ENCODE data around the gene GCC1. TPM values are rescaled to one million over a fixed set of nuclear protein-coding genes. Genes with fewer than 3 reads are reported as not detected.
"Not testable (repeated sequence)": the region's sequence is repeated elsewhere in the genome, so short reads cannot be mapped to it uniquely, and the experiment has no call there.

Gene GCC1
- total RNA-seq, 1 donor, result 26.8 TPM

DNA sequence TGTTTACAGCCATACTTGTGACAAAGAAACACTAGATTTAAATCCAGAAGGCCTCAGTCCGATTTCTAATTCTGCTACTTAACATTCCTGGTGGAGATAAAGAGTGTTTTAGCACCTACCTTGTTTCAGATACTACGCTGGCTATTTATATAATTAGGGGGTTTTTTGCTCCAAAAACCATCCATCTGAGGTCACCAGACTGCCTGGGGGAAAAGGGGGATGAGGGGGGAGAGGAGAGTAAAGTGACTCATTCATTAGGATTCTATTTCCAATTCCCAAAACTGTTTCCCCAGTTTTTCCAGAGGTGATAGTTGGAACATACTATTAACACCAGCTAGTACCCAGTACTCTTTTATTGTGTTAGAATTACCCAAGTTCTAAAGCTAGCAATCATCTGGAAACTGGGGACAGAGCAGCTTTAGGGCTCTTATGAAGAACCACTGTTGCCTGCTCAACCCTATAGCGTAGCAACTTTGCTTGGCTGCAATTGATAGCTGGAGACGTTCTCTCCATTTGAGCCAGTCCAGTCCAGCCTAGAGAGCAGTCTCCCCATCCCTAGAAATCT, 6.6 kb downstream of the GCC1 start:
- H3K27me3 ChIP-seq (ENCODE audit: insufficient read depth, low read length), result no peaks in the 10 kb centered on the region
- H3K9me3 ChIP-seq (ENCODE audit: low read depth, low read length), result no peaks in the 10 kb centered on the region
- no peak overlapping the region for H3K4me3 ChIP-seq (ENCODE audit: low read length)
- peaks cover 27% of the 10 kb centered on the region for H3K4me1 ChIP-seq (ENCODE audit: insufficient read depth, low read length)

- Histone ChIP-seq H3K9me3 (ENCODE audit: low read depth, low read length) (no peaks in the 10 kb centered on the region), H3K4me1 (ENCODE audit: insufficient read depth, low read length) (peaks cover 21% of the 10 kb centered on the region), H3K4me3 (ENCODE audit: low read length) (no peak overlapping the region), H3K27me3 (ENCODE audit: insufficient read depth, low read length) (no peaks in the 10 kb centered on the region)
These were observed 7.2 kb downstream of the GCC1 start for GRCh38 chr7:127578036-127578684.

DNA sequence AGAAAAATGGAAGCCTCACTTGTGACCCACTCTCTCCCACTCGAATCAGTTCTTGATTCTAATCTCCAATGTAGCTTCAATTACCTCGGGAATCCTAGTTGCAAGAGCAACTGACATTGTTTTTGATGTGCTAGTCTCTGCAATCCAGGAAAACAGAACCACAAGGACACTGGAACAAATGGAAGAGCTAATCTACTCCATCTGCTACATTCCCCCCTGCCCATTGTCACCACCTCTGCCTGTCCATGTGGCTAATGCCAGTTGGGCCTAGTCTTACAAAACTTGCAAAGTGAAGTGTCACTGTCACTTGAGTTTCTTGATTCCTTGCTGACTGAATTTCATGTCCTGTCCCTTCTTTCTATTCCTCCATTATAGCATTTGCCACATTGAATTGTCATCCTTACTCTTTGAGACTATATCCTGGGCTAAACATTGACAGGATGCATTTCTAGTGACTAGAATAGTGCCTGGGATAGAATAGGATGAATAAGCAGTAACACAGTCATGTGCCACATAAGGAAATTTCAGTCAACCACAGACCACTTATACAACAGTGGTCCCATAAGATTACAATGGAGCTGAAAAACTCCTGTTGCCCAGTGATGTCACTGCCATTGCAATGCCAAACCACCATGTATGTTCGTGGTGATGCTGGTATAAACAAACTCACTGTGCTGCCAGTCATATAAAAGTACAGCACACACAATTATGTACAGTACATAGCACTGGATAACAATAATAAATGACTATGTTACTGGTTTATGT, 13.5 kb downstream of the GCC1 start:
- Histone ChIP-seq H3K4me1 (ENCODE audit: insufficient read depth, low read length) (no peaks in the 10 kb centered on the region), H3K9me3 (ENCODE audit: low read depth, low read length) (no peaks in the 10 kb centered on the region), H3K4me3 (ENCODE audit: low read length) (no peak overlapping the region), H3K27me3 (ENCODE audit: insufficient read depth, low read length) (no peaks in the 10 kb centered on the region)

DNA sequence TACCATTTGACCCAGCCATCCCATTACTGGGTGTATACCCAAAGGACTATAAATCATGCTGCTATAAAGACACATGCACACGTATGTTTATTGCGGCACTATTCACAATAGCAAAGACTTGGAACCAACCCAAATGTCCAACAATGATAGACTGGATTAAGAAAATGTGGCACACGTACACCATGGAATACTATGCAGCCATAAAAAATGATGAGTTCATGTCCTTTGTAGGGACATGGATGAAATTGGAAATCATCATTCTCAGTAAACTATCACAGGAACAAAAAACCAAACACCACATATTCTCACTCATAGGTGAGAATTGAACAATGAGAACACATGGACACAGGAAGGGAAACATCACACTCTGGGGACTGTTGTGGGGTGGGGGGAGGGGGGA, 17.4 kb downstream of the GCC1 start:
- not testable (repeated sequence) for H3K4me3 ChIP-seq (ENCODE audit: low read length); H3K27me3 ChIP-seq (ENCODE audit: insufficient read depth, low read length)

GRCh38 chr7:127566242-127566641, 19.2 kb downstream of the GCC1 start:
- no peaks in the 10 kb centered on the region for H3K4me1 ChIP-seq (ENCODE audit: insufficient read depth, low read length)
- no peaks in the 10 kb centered on the region for H3K9me3 ChIP-seq (ENCODE audit: low read depth, low read length)
- H3K27me3 ChIP-seq (ENCODE audit: insufficient read depth, low read length), result no peaks in the 10 kb centered on the region
- no peak overlapping the region for H3K4me3 ChIP-seq (ENCODE audit: low read length)

More for the DNA sequence above, 17.4 kb downstream of the GCC1 start:
- not testable (repeated sequence) for H3K9me3 ChIP-seq (ENCODE audit: low read depth, low read length); H3K4me1 ChIP-seq (ENCODE audit: insufficient read depth, low read length)

GRCh38 chr7:127557803-127558202, 27.6 kb downstream of the GCC1 start:
- H3K4me1 ChIP-seq (ENCODE audit: insufficient read depth, low read length), result no peaks in the 10 kb centered on the region
- no peaks in the 10 kb centered on the region for H3K27me3 ChIP-seq (ENCODE audit: insufficient read depth, low read length)
- H3K9me3 ChIP-seq (ENCODE audit: low read depth, low read length), result no peaks in the 10 kb centered on the region

GRCh38 chr7:127556404-127556803, 29.0 kb downstream of the GCC1 start:
- H3K4me3 ChIP-seq (ENCODE audit: low read length), result no peak overlapping the region
- H3K4me1 ChIP-seq (ENCODE audit: insufficient read depth, low read length), result no peaks in the 10 kb centered on the region
- H3K9me3 ChIP-seq (ENCODE audit: low read depth, low read length), result no peaks in the 10 kb centered on the region
- no peaks in the 10 kb centered on the region for H3K27me3 ChIP-seq (ENCODE audit: insufficient read depth, low read length)

More at GRCh38 chr7:127557803-127558202, 27.6 kb downstream of the GCC1 start:
- H3K4me3 ChIP-seq (ENCODE audit: low read length), result no peak overlapping the region

DNA sequence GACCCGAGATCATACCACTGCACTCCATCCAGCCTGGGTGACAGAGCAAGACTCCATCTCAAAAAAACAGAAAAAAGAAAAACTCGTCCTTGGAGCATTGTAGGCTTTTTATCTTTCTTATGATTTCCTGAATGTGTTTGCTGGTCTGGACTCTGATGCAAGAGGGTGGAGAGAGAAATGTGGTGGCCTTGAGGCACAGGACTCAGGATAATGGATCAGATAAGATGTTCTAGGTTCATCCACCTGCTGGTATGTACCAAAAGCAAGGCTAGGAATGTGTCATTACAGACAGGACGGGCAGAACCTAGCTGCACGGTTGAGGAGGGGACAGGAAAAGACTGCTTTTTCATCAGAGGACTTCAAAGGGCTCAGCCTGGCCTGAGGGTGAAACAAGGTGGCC, 33.5 kb downstream of the GCC1 start:
- no peaks in the 10 kb centered on the region for H3K4me1 ChIP-seq (ENCODE audit: insufficient read depth, low read length)
- no peaks in the 10 kb centered on the region for H3K9me3 ChIP-seq (ENCODE audit: low read depth, low read length)
- H3K27me3 ChIP-seq (ENCODE audit: insufficient read depth, low read length), result peaks cover 3% of the 10 kb centered on the region
- no peak overlapping the region for H3K4me3 ChIP-seq (ENCODE audit: low read length)

GRCh38 chr7:127550247-127550646, 35.1 kb downstream of the GCC1 start:
- Histone ChIP-seq H3K4me3 (ENCODE audit: low read length) (no peak overlapping the region), H3K27me3 (ENCODE audit: insufficient read depth, low read length) (peaks cover 3% of the 10 kb centered on the region), H3K4me1 (ENCODE audit: insufficient read depth, low read length) (no peaks in the 10 kb centered on the region), H3K9me3 (ENCODE audit: low read depth, low read length) (no peaks in the 10 kb centered on the region)

DNA sequence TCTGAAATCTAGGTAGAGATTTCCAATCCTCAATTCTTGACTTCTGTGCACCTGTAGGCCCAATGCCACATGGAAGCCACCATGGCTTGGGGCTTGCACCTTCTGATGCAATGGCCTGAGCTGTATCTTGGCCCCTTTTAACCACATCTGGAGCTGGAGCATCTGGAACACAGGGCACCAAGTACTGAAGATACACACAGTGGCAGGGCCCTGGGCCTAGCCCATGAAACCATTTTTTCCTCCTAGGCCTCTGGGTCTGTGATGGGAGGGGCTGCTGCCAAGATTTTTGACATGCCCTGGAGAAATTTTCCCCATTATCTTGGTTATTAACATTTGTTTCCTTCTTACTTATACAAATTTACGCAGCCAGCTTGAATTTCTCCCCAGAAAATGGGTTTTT, 39.1 kb downstream of the GCC1 start:
- Histone ChIP-seq H3K27me3 (ENCODE audit: insufficient read depth, low read length) (peaks cover 7% of the 10 kb centered on the region), H3K4me1 (ENCODE audit: insufficient read depth, low read length) (no peaks in the 10 kb centered on the region), H3K4me3 (ENCODE audit: low read length) (no peak overlapping the region), H3K9me3 (ENCODE audit: low read depth, low read length) (no peaks in the 10 kb centered on the region)

- Histone ChIP-seq H3K27me3 (ENCODE audit: insufficient read depth, low read length) (peaks cover 21% of the 10 kb centered on the region), H3K9me3 (ENCODE audit: low read depth, low read length) (no peaks in the 10 kb centered on the region), H3K4me3 (ENCODE audit: low read length) (no peak overlapping the region), H3K4me1 (ENCODE audit: insufficient read depth, low read length) (no peaks in the 10 kb centered on the region)
These were observed 43.8 kb downstream of the GCC1 start for GRCh38 chr7:127541548-127541947.

DNA sequence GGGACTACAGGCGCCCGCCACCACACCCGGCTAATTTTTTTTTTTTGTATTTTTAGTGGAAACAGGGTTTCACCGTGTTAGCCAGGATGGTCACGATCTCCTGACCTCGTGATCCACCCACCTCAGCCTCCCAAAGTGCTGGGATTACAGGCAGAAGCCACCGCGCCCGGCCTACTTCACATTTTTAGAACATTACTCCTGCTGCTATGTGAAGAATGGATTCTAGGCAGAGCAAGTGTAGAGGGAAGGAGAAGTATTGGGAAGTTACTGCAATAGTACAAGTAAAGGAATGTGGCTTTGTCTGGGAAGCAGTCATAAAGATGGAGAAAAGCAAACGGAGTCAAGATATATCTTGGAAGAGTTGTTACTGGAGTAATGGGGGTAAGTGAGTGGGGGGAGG, 44.9 kb downstream of the GCC1 start:
- peaks cover 32% of the 10 kb centered on the region for H3K27me3 ChIP-seq (ENCODE audit: insufficient read depth, low read length)
- not testable (repeated sequence) for H3K4me1 ChIP-seq (ENCODE audit: insufficient read depth, low read length); H3K9me3 ChIP-seq (ENCODE audit: low read depth, low read length); H3K4me3 ChIP-seq (ENCODE audit: low read length)

- H3K4me3 ChIP-seq (ENCODE audit: low read length), result no peak overlapping the region
- no peaks in the 10 kb centered on the region for H3K4me1 ChIP-seq (ENCODE audit: insufficient read depth, low read length)
- H3K27me3 ChIP-seq (ENCODE audit: insufficient read depth, low read length), result peaks cover 32% of the 10 kb centered on the region
- H3K9me3 ChIP-seq (ENCODE audit: low read depth, low read length), result no peaks in the 10 kb centered on the region
These were observed 46.3 kb downstream of the GCC1 start for GRCh38 chr7:127539116-127539515.

DNA sequence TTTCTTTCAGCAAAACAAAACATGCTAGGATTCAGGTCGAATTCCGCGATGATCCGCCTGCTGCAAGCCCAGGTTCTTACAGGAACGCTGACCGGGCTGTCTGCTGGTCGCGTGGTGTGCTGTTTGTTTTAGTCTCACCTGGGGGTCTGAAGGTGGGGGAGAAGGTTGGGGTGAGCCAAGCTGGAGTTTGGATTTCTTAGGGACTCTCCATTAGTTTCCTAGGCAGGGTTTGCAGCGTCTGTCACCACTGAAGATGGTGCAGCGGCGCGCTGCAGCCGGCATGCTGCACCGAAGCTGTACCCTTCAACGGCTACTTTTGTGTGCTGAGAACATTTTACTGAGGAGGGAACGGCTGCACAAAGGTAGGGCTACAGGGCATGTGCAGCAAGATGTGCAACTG, 48.7 kb downstream of the GCC1 start:
- Histone ChIP-seq H3K4me3 (ENCODE audit: low read length) (no peak overlapping the region), H3K4me1 (ENCODE audit: insufficient read depth, low read length) (no peaks in the 10 kb centered on the region), H3K9me3 (ENCODE audit: low read depth, low read length) (no peaks in the 10 kb centered on the region), H3K27me3 (ENCODE audit: insufficient read depth, low read length) (peaks cover 33% of the 10 kb centered on the region)

- peaks cover 31% of the 10 kb centered on the region for H3K27me3 ChIP-seq (ENCODE audit: insufficient read depth, low read length)
- H3K4me3 ChIP-seq (ENCODE audit: low read length), result no peak overlapping the region
- H3K4me1 ChIP-seq (ENCODE audit: insufficient read depth, low read length), result no peaks in the 10 kb centered on the region
- H3K9me3 ChIP-seq (ENCODE audit: low read depth, low read length), result no peaks in the 10 kb centered on the region
These were observed 49.1 kb downstream of the GCC1 start for GRCh38 chr7:127536394-127536691.
